Measurements from ENCODE around the gene ATMIN. TPM values are rescaled to one million over a fixed set of nuclear protein-coding genes. Genes with fewer than 3 reads are reported as not detected.

Gene ATMIN
- total RNA-seq, 1 experiment from 2014 or later = 28.4 TPM

GRCh38 chr16:81000873-81001272 is 34.8 kb upstream of the ATMIN start:
- no TSS peak for BruUV-seq (replicated peaks)
- intact Hi-C loops (cut with micrococcal nuclease; ENCODE audit: unreplicated experiment) = loop anchor here (10.0 kb wide), 1 partner anchor 734 kb away; no protein-coding TSS in a partner anchor
- ChIA-PET CTCF (no interaction called here), POLR2A (no interaction called here)
- H3K27ac ChIP-seq (ENCODE audit: low read length) = no peak overlapping the region
- H3K27me3 ChIP-seq (ENCODE audit: control insufficient read depth, insufficient read depth, low read length) = no peaks in the 10 kb centered on the region
- H3K9me3 ChIP-seq (ENCODE audit: control insufficient read depth, insufficient read depth, low read depth, low read length) = no peaks in the 10 kb centered on the region
- no peak for TF ChIP-seq CTCF (IDR thresholded peaks at IDR 0.05)
- TF ChIP-seq SIN3A (IDR thresholded peaks at IDR 0.05; ENCODE audit: borderline replicate concordance, insufficient read depth, low read depth, low read length) = no peak
- no peak for TF ChIP-seq POLR2AphosphoS5 (IDR thresholded peaks at IDR 0.05; ENCODE audit: low read depth, low read length)
- TF ChIP-seq REST (IDR thresholded peaks at IDR 0.05; ENCODE audit: insufficient read depth in 1 of 2, low read depth in 2 of 2, low read length in 1 of 2) = no peak
- no peak for TF ChIP-seq TCF7L2 (IDR thresholded peaks at IDR 0.05; ENCODE audit: low read depth, low read length)
- peaks cover 2% of the 10 kb centered on the region; the same call in 1 of the 2 replicates for H3K36me3 ChIP-seq (ENCODE audit: control insufficient read depth, insufficient read depth, low read length)
- H3K4me1 ChIP-seq (ENCODE audit: control insufficient read depth, insufficient read depth, low read length) = peaks cover 10% of the 10 kb centered on the region
- in situ Hi-C loops (cut with HindIII; ENCODE audit: low pct_unique_long_range_greater_than_20kb, low sequenced_read_pairs) = no loop called here
- no peak overlapping the region for H3K4me3 ChIP-seq (ENCODE audit: low read depth in 2 of 2, low read length in 2 of 2)
- no peak for DNase-seq (ENCODE audit: low read depth, low spot score)
- no peak for ATAC-seq

GRCh38 chr16:81001330-81001729 is 34.3 kb upstream of the ATMIN start:
- Histone ChIP-seq H3K36me3 (ENCODE audit: control insufficient read depth, insufficient read depth, low read length) (peaks cover 6% of the 10 kb centered on the region; the same call in 1 of the 2 replicates), H3K9me3 (ENCODE audit: control insufficient read depth, insufficient read depth, low read depth, low read length) (no peaks in the 10 kb centered on the region), H3K27ac (ENCODE audit: low read length) (no peak overlapping the region), H3K4me1 (ENCODE audit: control insufficient read depth, insufficient read depth, low read length) (peaks cover 10% of the 10 kb centered on the region), H3K27me3 (ENCODE audit: control insufficient read depth, insufficient read depth, low read length) (no peaks in the 10 kb centered on the region), H3K4me3 (ENCODE audit: low read depth in 2 of 2, low read length in 2 of 2) (no peak overlapping the region)
- BruUV-seq (replicated peaks) = no TSS peak
- TF ChIP-seq CTCF (IDR thresholded peaks at IDR 0.05) (no peak), SIN3A (IDR thresholded peaks at IDR 0.05; ENCODE audit: borderline replicate concordance, insufficient read depth, low read depth, low read length) (no peak), TCF7L2 (IDR thresholded peaks at IDR 0.05; ENCODE audit: low read depth, low read length) (no peak), POLR2AphosphoS5 (IDR thresholded peaks at IDR 0.05; ENCODE audit: low read depth, low read length) (no peak), REST (IDR thresholded peaks at IDR 0.05; ENCODE audit: insufficient read depth in 1 of 2, low read depth in 2 of 2, low read length in 1 of 2) (no peak)
- no peak for ATAC-seq
- POLR2A ChIA-PET = no interaction called here
- in situ Hi-C loops (cut with HindIII; ENCODE audit: low pct_unique_long_range_greater_than_20kb, low sequenced_read_pairs) = no loop called here
- intact Hi-C loops (cut with micrococcal nuclease; ENCODE audit: unreplicated experiment) = loop anchor here (10.0 kb wide), 1 partner anchor 733 kb away; no protein-coding TSS in a partner anchor
- CTCF ChIA-PET = no interaction called here
- no peak for DNase-seq (ENCODE audit: low read depth, low spot score)

All from Panc1 (cell line).